Panc1 (cell line): Measurements from ENCODE around the gene PCMTD2. TPM values are rescaled to one million over a fixed set of nuclear protein-coding genes. Genes with fewer than 3 reads are reported as not detected.
"Not testable (repeated sequence)": the region's sequence is repeated elsewhere in the genome, so short reads cannot be mapped to it uniquely, and the experiment has no call there.

Experiments
- ATAC-seq: fragments of 200-7000 bp; cut with Tn5 transposase; 2 replicates; pipeline ENCODE4 v1.9.1; 2020; ENCODE audit warnings: mild to moderate bottlenecking, moderate library complexity
- BruUV-seq: library from RNA; stranded (reverse); fragments of 400-500 nt; replicated peaks from 2 replicates; lab custom pipeline; 2021; lab: Mats Ljungman, UMichigan
- CTCF ChIA-PET: fragments of 300-600 bp; sonication (Branson Sonifier 250); formaldehyde crosslinking; loops from one replicate; lab custom pipeline; 2022; ENCODE audit warnings: antibody characterized with exemption; lab: Charles Lee
- POLR2A ChIA-PET: fragments of 300-600 bp; sonication (Branson Sonifier 250); formaldehyde crosslinking; loops from one replicate; lab custom pipeline; 2022; ENCODE audit warnings: antibody characterized with exemption; lab: Charles Lee
- DNase-seq: peaks from one replicate; pipeline ENCODE4 v3.0.0-alpha.2; 2010; ENCODE audit warnings: low read depth, low spot score
- H3K27ac ChIP-seq: 2 replicates; pipeline ENCODE4 v1.5.1; 2011; ENCODE audit warnings: mild to moderate bottlenecking, low read length, inconsistent platforms
- H3K27me3 ChIP-seq: fragments of 200-500 bp; sonication (Bioruptor generic); 2 replicates; pipeline ENCODE4 v1.6.0; 2014; ENCODE audit warnings: low read length, inconsistent platforms; ENCODE audit not compliant: control insufficient read depth, insufficient read depth
- H3K36me3 ChIP-seq: fragments of 200-500 bp; sonication (Bioruptor generic); 2 replicates; pipeline ENCODE4 v1.5.1; 2014; ENCODE audit warnings: inconsistent platforms, mild to moderate bottlenecking, low read length, moderate library complexity; ENCODE audit not compliant: control insufficient read depth, insufficient read depth
- H3K4me1 ChIP-seq: 2 replicates; pipeline ENCODE4 v1.5.1; 2011; ENCODE audit warnings: inconsistent platforms, mild to moderate bottlenecking, low read length, moderate library complexity; ENCODE audit not compliant: control insufficient read depth, insufficient read depth
- H3K4me3 ChIP-seq, 2 experiments: 2 replicates each; pipeline ENCODE4 v1.5.1; 2011 to 2012; ENCODE audit warnings: low read depth in 2 of 2, low read length in 2 of 2, mild to moderate bottlenecking in 2 of 2, inconsistent platforms in 1 of 2, moderate library complexity in 1 of 2
- H3K9me3 ChIP-seq: fragments of 200-500 bp; sonication (Bioruptor generic); 2 replicates; pipeline ENCODE4 v1.5.1; 2014; ENCODE audit warnings: low read depth, mild to moderate bottlenecking, inconsistent platforms, low read length, moderate library complexity; ENCODE audit not compliant: control insufficient read depth, insufficient read depth
- POLR2AphosphoS5 ChIP-seq: IDR thresholded peaks from 2 replicates; pipeline ENCODE4 v1.6.1; 2012; ENCODE audit warnings: mild to moderate bottlenecking, low read depth, low read length, moderate library complexity
- REST ChIP-seq, 2 experiments: IDR thresholded peaks; 2 replicates each; pipeline ENCODE4 v1.6.1; 2011 to 2012; ENCODE audit warnings: low read depth in 2 of 2, control low read depth in 1 of 2, low read length in 1 of 2, mild to moderate bottlenecking in 1 of 2, moderate library complexity in 1 of 2; ENCODE audit not compliant: insufficient read depth in 1 of 2
- SIN3A ChIP-seq: IDR thresholded peaks from 2 replicates; pipeline ENCODE4 v1.6.1; 2012; ENCODE audit warnings: low read depth, mild to moderate bottlenecking, low read length, moderate library complexity, borderline replicate concordance; ENCODE audit not compliant: insufficient read depth
- TCF7L2 ChIP-seq: IDR thresholded peaks from 2 replicates; pipeline ENCODE4 v1.6.1; 2011; ENCODE audit warnings: mild to moderate bottlenecking, low read depth, low read length, inconsistent platforms
- in situ Hi-C: cut with HindIII; loops from 2 replicates; pipeline ENCODE4 v1.10.0; 2016; ENCODE audit warnings: low sequenced_read_pairs, low pct_unique_long_range_greater_than_20kb
- intact Hi-C: fragments of 100-400 bp; cut with micrococcal nuclease; formaldehyde crosslinking; loops from one replicate; pipeline ENCODE4 v1.10.0; 2022; ENCODE audit not compliant: unreplicated experiment
- total RNA-seq: library from RNA; stranded (reverse); gene quantifications from one replicate; pipeline ENCODE4 v1.2.1, GENCODE V29; 2021; ENCODE audit not compliant: unreplicated experiment
- TF ChIP-seq, protein P1 (sequence below): fragments of 450-650 bp; IDR thresholded peaks from 2 replicates; pipeline ENCODE4 v1.5.1; 2017; ENCODE audit warnings: mild to moderate bottlenecking

Gene PCMTD2
- total RNA-seq, 1 experiment from 2014 or later = 35.0 TPM

DNA sequence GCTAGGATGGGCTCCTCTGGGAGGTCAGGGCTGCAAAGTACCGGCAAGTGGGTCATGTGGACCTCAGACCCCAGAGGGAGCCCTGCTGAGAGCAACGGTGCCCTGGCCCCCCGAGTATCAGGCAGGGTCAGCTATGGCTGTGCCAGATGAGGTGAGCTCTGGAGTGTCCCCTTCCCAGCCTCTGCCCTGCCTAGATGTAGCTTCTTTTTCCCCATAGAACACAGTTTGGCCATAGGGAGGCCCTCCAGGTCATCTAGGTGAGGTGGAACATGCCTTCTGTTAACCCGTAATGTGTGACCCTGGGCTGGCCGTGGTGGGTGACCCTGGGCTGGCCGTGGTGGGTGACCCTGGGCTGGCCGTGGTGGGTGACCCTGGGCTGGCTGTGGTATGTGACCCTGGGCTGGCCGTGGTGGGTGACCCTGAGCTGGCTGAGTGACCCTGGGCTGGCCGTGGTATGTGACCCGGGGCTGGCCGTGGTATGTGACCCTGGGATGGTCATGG lies 21.2 kb upstream of the PCMTD2 start:
- 0 out of 2 replicates have a peak, but pooled peaks cover 3% of the 10 kb centered on the region for H3K4me1 ChIP-seq
- no peak overlapping the region for H3K27ac ChIP-seq
- POLR2A ChIA-PET = no interaction called here
- TF ChIP-seq POLR2AphosphoS5 = no peak
- TF ChIP-seq, protein P1, sequence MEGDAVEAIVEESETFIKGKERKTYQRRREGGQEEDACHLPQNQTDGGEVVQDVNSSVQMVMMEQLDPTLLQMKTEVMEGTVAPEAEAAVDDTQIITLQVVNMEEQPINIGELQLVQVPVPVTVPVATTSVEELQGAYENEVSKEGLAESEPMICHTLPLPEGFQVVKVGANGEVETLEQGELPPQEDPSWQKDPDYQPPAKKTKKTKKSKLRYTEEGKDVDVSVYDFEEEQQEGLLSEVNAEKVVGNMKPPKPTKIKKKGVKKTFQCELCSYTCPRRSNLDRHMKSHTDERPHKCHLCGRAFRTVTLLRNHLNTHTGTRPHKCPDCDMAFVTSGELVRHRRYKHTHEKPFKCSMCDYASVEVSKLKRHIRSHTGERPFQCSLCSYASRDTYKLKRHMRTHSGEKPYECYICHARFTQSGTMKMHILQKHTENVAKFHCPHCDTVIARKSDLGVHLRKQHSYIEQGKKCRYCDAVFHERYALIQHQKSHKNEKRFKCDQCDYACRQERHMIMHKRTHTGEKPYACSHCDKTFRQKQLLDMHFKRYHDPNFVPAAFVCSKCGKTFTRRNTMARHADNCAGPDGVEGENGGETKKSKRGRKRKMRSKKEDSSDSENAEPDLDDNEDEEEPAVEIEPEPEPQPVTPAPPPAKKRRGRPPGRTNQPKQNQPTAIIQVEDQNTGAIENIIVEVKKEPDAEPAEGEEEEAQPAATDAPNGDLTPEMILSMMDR = no peak
- no peak for TF ChIP-seq SIN3A
- TF ChIP-seq TCF7L2 = no peak
- TF ChIP-seq REST (IDR thresholded peaks at IDR 0.05; ENCODE audit: insufficient read depth in 1 of 2, low read depth in 2 of 2, low read length in 1 of 2) = no peak
- DNase-seq = no peak
- ATAC-seq = no peak
- in situ Hi-C loops = no loop called here
- H3K4me3 ChIP-seq = no peak overlapping the region
- CTCF ChIA-PET = no interaction called here
- H3K9me3 ChIP-seq = no peaks in the 10 kb centered on the region
- H3K36me3 ChIP-seq = no peaks in the 10 kb centered on the region
- no peaks in the 10 kb centered on the region for H3K27me3 ChIP-seq
- no TSS peak for BruUV-seq
- intact Hi-C loops = no loop called here

DNA sequence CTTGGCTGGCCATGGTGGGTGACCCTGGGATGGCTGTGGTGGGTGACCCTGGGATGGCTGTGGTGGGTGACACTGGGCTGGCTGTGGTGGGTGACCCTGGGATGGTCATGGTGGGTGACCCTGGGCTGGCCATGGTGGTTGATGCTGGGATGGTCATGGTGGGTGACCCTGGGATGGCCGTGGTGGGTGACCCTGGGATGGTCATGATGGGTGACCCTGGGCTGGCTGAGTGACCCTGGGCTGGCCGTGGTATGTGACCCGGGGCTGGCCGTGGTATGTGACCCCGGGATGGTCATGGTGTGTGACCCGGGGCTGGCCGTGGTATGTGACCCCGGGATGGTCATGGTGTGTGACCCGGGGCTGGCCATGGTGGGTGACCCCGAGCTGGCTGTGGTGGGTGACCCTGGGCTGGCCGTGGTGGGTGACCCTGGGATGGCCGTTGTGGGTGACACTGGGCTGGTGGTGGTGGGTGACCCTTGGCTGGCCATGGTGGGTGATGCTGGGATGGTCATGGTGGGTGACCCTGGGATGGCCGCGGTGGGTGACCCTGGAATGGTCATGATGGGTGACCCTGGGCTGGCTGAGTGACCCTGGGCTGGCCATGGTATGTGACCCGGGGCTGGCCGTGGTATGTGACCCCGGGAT lies 20.5 kb upstream of the PCMTD2 start:
- BruUV-seq, H3K4me1 ChIP-seq, intact Hi-C loops, DNase-seq, H3K27me3 ChIP-seq, H3K36me3 ChIP-seq, H3K27ac ChIP-seq, ATAC-seq, H3K4me3 ChIP-seq, in situ Hi-C loops, CTCF ChIA-PET, H3K9me3 ChIP-seq, POLR2A ChIA-PET: not testable (repeated sequence)
